ENCODE results near the gene ZNF683. TPM values are rescaled to one million over a fixed set of nuclear protein-coding genes. Genes with fewer than 3 reads are reported as not detected.

The ZNF683 gene
- total and polyA plus RNA-seq, 9 of the 15 experiments (the other 6 are each of a cell fraction or from before 2014, with no cell fraction given): not detected

DNA sequence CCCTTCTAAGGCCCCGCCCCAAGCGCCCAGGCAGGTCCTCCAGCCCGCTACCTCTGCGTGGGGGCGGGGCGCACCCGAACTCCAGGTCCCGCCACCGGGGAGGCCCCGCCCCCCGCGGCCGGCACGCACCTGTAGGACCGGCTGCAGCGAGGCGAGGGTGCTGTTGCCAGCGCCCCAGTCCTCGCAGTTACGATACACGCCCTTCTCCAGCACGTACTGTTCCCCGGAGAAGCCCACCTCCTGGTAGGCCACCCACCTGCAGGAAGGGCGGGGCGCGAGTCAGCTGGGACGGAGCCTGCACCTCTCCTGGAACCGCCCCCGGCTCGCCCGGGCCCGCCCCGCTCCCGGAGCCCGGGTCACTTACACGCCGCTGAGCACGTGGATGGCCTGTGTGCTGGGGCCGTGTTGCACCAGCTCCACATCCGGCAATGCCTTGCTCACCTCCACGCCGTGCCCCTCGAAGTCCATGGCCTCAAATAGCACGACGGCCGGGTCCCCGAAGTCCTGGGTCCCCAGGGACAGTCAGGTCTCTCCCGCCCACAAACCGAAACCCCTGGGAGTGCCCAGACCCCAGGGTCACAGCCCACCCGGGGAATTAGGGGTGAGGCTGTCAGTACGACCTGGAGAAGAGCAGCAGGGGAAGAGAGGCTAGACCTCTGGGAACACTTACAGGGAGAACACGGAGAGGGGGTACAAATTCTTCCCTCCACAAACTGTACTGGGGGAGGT is 35.9 kb downstream of the ZNF683 start:
- FAIRE-seq: peak; percentile 80
- TF ChIP-seq BCOR (IDR thresholded peaks at IDR 0.05) (no peak; the same call in 1 of the 2 replicates), TRIM25 (IDR thresholded peaks at IDR 0.05; ENCODE audit: borderline replicate concordance) (no peak), TAF9B (IDR thresholded peaks at IDR 0.05; ENCODE audit: partially characterized antibody) (no peak), PHF8 (IDR thresholded peaks at IDR 0.05; ENCODE audit: borderline replicate concordance, low read length) (peak; percentile 50; the same call in 1 of the 2 replicates), HDAC8 (tag; IDR thresholded peaks at IDR 0.05) (peak; percentile 99), NKRF (IDR thresholded peaks at IDR 0.05; ENCODE audit: borderline replicate concordance) (peak; percentile 71; the same call in 1 of the 2 replicates), LARP7 (IDR thresholded peaks at IDR 0.05) (no peak), TAF15 (IDR thresholded peaks at IDR 0.05; ENCODE audit: low read depth, low read length) (no peak), NFE2L1 (tag; IDR thresholded peaks at IDR 0.05; ENCODE audit: borderline replicate concordance, low read depth) (no peak), PCBP1 (IDR thresholded peaks at IDR 0.05; ENCODE audit: low read depth, low read length, poor library complexity, severe bottlenecking) (no peak), PHF20 (IDR thresholded peaks at IDR 0.05; ENCODE audit: partially characterized antibody) (peak; percentile 17), SNIP1 (IDR thresholded peaks at IDR 0.05; ENCODE audit: low read depth) (no peak), PTTG1 (tag; IDR thresholded peaks at IDR 0.05; ENCODE audit: low read depth) (peak; percentile 80)
- TF ChIP-seq, protein P1, sequence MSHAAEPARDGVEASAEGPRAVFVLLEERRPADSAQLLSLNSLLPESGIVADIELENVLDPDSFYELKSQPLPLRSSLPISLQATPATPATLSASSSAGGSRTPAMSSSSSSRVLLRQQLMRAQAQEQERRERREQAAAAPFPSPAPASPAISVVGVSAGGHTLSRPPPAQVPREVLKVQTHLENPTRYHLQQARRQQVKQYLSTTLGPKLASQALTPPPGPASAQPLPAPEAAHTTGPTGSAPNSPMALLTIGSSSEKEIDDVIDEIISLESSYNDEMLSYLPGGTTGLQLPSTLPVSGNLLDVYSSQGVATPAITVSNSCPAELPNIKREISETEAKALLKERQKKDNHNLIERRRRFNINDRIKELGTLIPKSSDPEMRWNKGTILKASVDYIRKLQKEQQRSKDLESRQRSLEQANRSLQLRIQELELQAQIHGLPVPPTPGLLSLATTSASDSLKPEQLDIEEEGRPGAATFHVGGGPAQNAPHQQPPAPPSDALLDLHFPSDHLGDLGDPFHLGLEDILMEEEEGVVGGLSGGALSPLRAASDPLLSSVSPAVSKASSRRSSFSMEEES (CRISPR knock-in tag; IDR thresholded peaks at IDR 0.05): peak; percentile 26; the same call in 1 of the 2 replicates
- TF ChIP-seq, protein P2, sequence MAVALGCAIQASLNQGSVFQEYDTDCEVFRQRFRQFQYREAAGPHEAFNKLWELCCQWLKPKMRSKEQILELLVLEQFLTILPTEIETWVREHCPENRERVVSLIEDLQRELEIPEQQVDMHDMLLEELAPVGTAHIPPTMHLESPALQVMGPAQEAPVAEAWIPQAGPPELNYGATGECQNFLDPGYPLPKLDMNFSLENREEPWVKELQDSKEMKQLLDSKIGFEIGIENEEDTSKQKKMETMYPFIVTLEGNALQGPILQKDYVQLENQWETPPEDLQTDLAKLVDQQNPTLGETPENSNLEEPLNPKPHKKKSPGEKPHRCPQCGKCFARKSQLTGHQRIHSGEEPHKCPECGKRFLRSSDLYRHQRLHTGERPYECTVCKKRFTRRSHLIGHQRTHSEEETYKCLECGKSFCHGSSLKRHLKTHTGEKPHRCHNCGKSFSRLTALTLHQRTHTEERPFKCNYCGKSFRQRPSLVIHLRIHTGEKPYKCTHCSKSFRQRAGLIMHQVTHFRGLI (CRISPR knock-in tag; IDR thresholded peaks at IDR 0.05): peak; percentile 96

More for the DNA sequence above, 35.9 kb downstream of the ZNF683 start:
- Histone ChIP-seq H3K4me3 (peak overlapping the region; percentile 50), H2AFZ (ENCODE audit: low read depth, low read length) (peak overlapping the region; percentile 98), H3K27ac (ENCODE audit: extremely low read depth, low read depth, low read length) (peak overlapping the region; percentile 85), H3K9me3 (replicated peaks; ENCODE audit: control insufficient read depth, insufficient read depth, low read depth, low read length) (no peaks in the 10 kb centered on the region), H3K79me2 (ENCODE audit: control insufficient read depth, insufficient read depth, low read length) (no peaks in the 10 kb centered on the region), H3K36me3 (ENCODE audit: control insufficient read depth, insufficient read depth, low read length) (no peaks in the 10 kb centered on the region), H3K27me3 (ENCODE audit: control insufficient read depth in 2 of 2, insufficient read depth in 2 of 2, low read length in 2 of 2) (no peaks in the 10 kb centered on the region), H3K9ac (ENCODE audit: insufficient read depth in 1 of 2, low read depth in 2 of 2, low read length in 2 of 2) (peak overlapping the region; percentile 80 to 95), H4K20me1 (replicated peaks; ENCODE audit: control insufficient read depth, insufficient read depth, low read length) (no peaks in the 10 kb centered on the region), H3K9me1 (ENCODE audit: control insufficient read depth, insufficient read depth, low read length) (peaks cover 4% of the 10 kb centered on the region), H3K4me1 (replicated peaks in 1 of 2; ENCODE audit: control insufficient read depth in 2 of 2, insufficient read depth in 2 of 2, low read length in 2 of 2) (peaks cover 14 to 21% of the 10 kb centered on the region in 2 experiments), H3K4me2 (ENCODE audit: insufficient read depth, low read length) (peak overlapping the region; percentile 89)
- ATAC-seq: peak; percentile 95
- ChIA-PET POLR2A (interaction anchor here (0.6 to 3.5 kb wide), 14 partner anchors 9 to 253 kb away, joined by 3 to 24 read pairs (median 4); partner anchors contain the start of genes CD52 and SH3BGRL3), CTCF (ENCODE audit: low intra/inter-chr PET ratio) (no interaction called here)
- DNase-seq (ENCODE audit: extremely low read depth in 1 of 4, low spot score in 3 of 4): peak; percentile 96 to 100 (median 99)
- intact Hi-C loops (cut with micrococcal nuclease): no loop called here
- BruUV-seq (replicated peaks): TSS peak; percentile 79
- in situ Hi-C loops (cut with MboI): no loop called here
- 8% methylated on average over 46 of the region's 52 CpGs for WGBS (ENCODE audit: insufficient coverage, low coverage, missing lambda C conversion rate)
